Stimulated activated CD8-positive, alpha-beta memory T cell treated with anti-CD3 and anti-CD28 coated beads, Interleukin-4, amount 100 ng/mL, for 24 hours (primary cell): Measurements from ENCODE around the gene CCDC33.

Experiments
- DNase-seq: peaks from one replicate; pipeline ENCODE4 v3.0.0-alpha.2; 2020; ENCODE audit warnings: low read depth

Gene CCDC33

GRCh38 chr15:74314795-74315438 is 78.8 kb downstream of the CCDC33 start:
- peak; percentile 37 for DNase-seq

- DNase-seq, result no peak
These were observed 79.5 kb downstream of the CCDC33 start for GRCh38 chr15:74315626-74316025.

- no peak for DNase-seq
These were observed 80.0 kb downstream of the CCDC33 start for GRCh38 chr15:74316141-74316540.

- DNase-seq, result no peak
These were observed 81.8 kb downstream of the CCDC33 start for GRCh38 chr15:74317820-74318375.

GRCh38 chr15:74318376-74319137 is 82.4 kb downstream of the CCDC33 start:
- DNase-seq, result no peak

- DNase-seq, result no peak
These were observed 83.0 kb downstream of the CCDC33 start for GRCh38 chr15:74319138-74319460.

GRCh38 chr15:74319596-74320351 is 83.6 kb downstream of the CCDC33 start:
- DNase-seq, result no peak

GRCh38 chr15:74320352-74321247 is 84.5 kb downstream of the CCDC33 start:
- DNase-seq, result peak; percentile 36

- DNase-seq, result peak; percentile 41
These were observed 86.5 kb downstream of the CCDC33 start for GRCh38 chr15:74322558-74323180.

- no peak for DNase-seq
These were observed 88.6 kb downstream of the CCDC33 start for GRCh38 chr15:74324714-74325113.

- no peak for DNase-seq
These were observed 90.6 kb downstream of the CCDC33 start for GRCh38 chr15:74326746-74327145.

- no peak for DNase-seq
These were observed 91.6 kb downstream of the CCDC33 start for GRCh38 chr15:74327756-74328155.

GRCh38 chr15:74328331-74329056 is 92.4 kb downstream of the CCDC33 start:
- no peak for DNase-seq

GRCh38 chr15:74330861-74331408 is 94.8 kb downstream of the CCDC33 start:
- no peak for DNase-seq

GRCh38 chr15:74332011-74332410 is 95.9 kb downstream of the CCDC33 start:
- DNase-seq, result no peak

GRCh38 chr15:74332611-74333010 is 96.5 kb downstream of the CCDC33 start:
- no peak for DNase-seq

- no peak for DNase-seq
These were observed 97.0 kb downstream of the CCDC33 start for GRCh38 chr15:74333093-74333492.

GRCh38 chr15:74333662-74334061 is 97.5 kb downstream of the CCDC33 start:
- DNase-seq, result no peak

GRCh38 chr15:74334127-74334526 is 98.0 kb downstream of the CCDC33 start:
- DNase-seq, result no peak

- no peak for DNase-seq
These were observed 99.3 kb downstream of the CCDC33 start for GRCh38 chr15:74335396-74335795.
